Brain pericyte (primary cell): ENCODE results near the gene MKS1.
A peak's percentile ranks its signal among the peaks of the same experiment; 100 is the strongest.

Experiments used
- DNase-seq: peaks from one replicate; pipeline ENCODE4 v3.0.0-alpha.2; 2012; ENCODE audit warnings: low read depth, low spot score

Gene MKS1

GRCh38 chr17:58245428-58246103 is 26.5 kb upstream of the MKS1 start:
- no peak for DNase-seq

GRCh38 chr17:58244963-58245362 is 25.9 kb upstream of the MKS1 start:
- DNase-seq = no peak

GRCh38 chr17:58242171-58242784 is 23.2 kb upstream of the MKS1 start:
- DNase-seq = no peak

- DNase-seq = no peak
Measured at GRCh38 chr17:58239987-58240386, 20.9 kb upstream of the MKS1 start.

GRCh38 chr17:58238147-58238634 is 19.1 kb upstream of the MKS1 start, which contains the start of gene LPO:
Gene LPO, plus strand, starts transcription at chr17:58238584. Its CDS starts 4,396 bp downstream, at chr17:58242980.
- DNase-seq = no peak

- no peak for DNase-seq
Measured at GRCh38 chr17:58236394-58236793, 17.3 kb upstream of the MKS1 start.

- DNase-seq = no peak
Measured at GRCh38 chr17:58235821-58236220, 16.8 kb upstream of the MKS1 start.

- DNase-seq = no peak
Measured at GRCh38 chr17:58234512-58234911, 15.5 kb upstream of the MKS1 start.

GRCh38 chr17:58233543-58233942 is 14.5 kb upstream of the MKS1 start:
- DNase-seq = no peak

- DNase-seq = peak; percentile 10
Measured at GRCh38 chr17:58232707-58233156, 13.7 kb upstream of the MKS1 start.

- no peak for DNase-seq
Measured at GRCh38 chr17:58231641-58232040, 12.6 kb upstream of the MKS1 start.

- no peak for DNase-seq
Measured at GRCh38 chr17:58229881-58230280, 10.8 kb upstream of the MKS1 start.

- no peak for DNase-seq
Measured at GRCh38 chr17:58229384-58229783, 10.3 kb upstream of the MKS1 start.

GRCh38 chr17:58228679-58229078 is 9.6 kb upstream of the MKS1 start:
- no peak for DNase-seq

GRCh38 chr17:58227733-58228132 is 8.7 kb upstream of the MKS1 start:
- DNase-seq = no peak

GRCh38 chr17:58224315-58224714 is 5.3 kb upstream of the MKS1 start:
- no peak for DNase-seq

GRCh38 chr17:58219789-58220183 is 731 bp upstream of the MKS1 start:
- DNase-seq = no peak

- DNase-seq = no peak
Measured at GRCh38 chr17:58217766-58218165, 1.3 kb downstream of the MKS1 start.

- DNase-seq = no peak
Measured at GRCh38 chr17:58215685-58216084, 3.4 kb downstream of the MKS1 start.

- DNase-seq = no peak
Measured at GRCh38 chr17:58210922-58211321, 8.1 kb downstream of the MKS1 start.

- DNase-seq = no peak
Measured at GRCh38 chr17:58208344-58208743, 10.7 kb downstream of the MKS1 start.

GRCh38 chr17:58207451-58207850 is 11.6 kb downstream of the MKS1 start:
- DNase-seq = no peak

GRCh38 chr17:58205936-58206335 is 13.1 kb downstream of the MKS1 start:
- no peak for DNase-seq
